Memory B cell (primary cell): Measurements from ENCODE around the gene TAF13.
"Not testable (repeated sequence)": the region's sequence is repeated elsewhere in the genome, so short reads cannot be mapped to it uniquely, and the experiment has no call there.

ENCODE experiments used
- ATAC-seq: fragments of 150-1000 bp; cut with Tn5 transposase; 2 replicates; pipeline ENCODE4 v1.10.0; 2021; ENCODE audit warnings: low read depth, mild to moderate bottlenecking, moderate library complexity
- DNase-seq, 2 donors: peaks; one replicate each; pipeline ENCODE4 v3.0.0; 2022; ENCODE audit warnings: low spot score in 2 of 2
- H3K27ac Mint-ChIP-seq: one replicate; pipeline ENCODE4 v1.8.0; 2022; ENCODE audit warnings: mild to moderate bottlenecking, moderate library complexity, mixed read lengths
- H3K27me3 Mint-ChIP-seq: one replicate; pipeline ENCODE4 v1.8.0; 2022; ENCODE audit warnings: mixed read lengths
- H3K36me3 Mint-ChIP-seq: one replicate; pipeline ENCODE4 v1.8.0; 2022; ENCODE audit warnings: mild to moderate bottlenecking, mixed read lengths
- H3K4me1 Mint-ChIP-seq: one replicate; pipeline ENCODE4 v1.8.0; 2022; ENCODE audit warnings: mixed read lengths
- H3K4me3 Mint-ChIP-seq: one replicate; pipeline ENCODE4 v1.8.0; 2022; ENCODE audit warnings: mild to moderate bottlenecking, moderate library complexity, mixed read lengths
- H3K9me3 Mint-ChIP-seq: one replicate; pipeline ENCODE4 v1.8.0; 2022; ENCODE audit warnings: mixed read lengths

The TAF13 gene

GRCh38 chr1:109046671-109047070 lies 29.1 kb downstream of the TAF13 start:
- H3K27ac Mint-ChIP-seq, result no peak overlapping the region
- H3K9me3 Mint-ChIP-seq, result no peaks in the 10 kb centered on the region
- ATAC-seq, result no peak
- H3K4me3 Mint-ChIP-seq, result no peak overlapping the region
- H3K27me3 Mint-ChIP-seq, result no peaks in the 10 kb centered on the region
- no peaks in the 10 kb centered on the region for H3K36me3 Mint-ChIP-seq
- no peak for DNase-seq
- peaks cover 6% of the 10 kb centered on the region for H3K4me1 Mint-ChIP-seq

GRCh38 chr1:109045595-109045994 lies 30.2 kb downstream of the TAF13 start:
- no peaks in the 10 kb centered on the region for H3K9me3 Mint-ChIP-seq
- ATAC-seq (no peak), DNase-seq (no peak)
- H3K27ac Mint-ChIP-seq, result no peak overlapping the region
- no peaks in the 10 kb centered on the region for H3K36me3 Mint-ChIP-seq
- H3K27me3 Mint-ChIP-seq, result no peaks in the 10 kb centered on the region
- H3K4me1 Mint-ChIP-seq, result peaks cover 9% of the 10 kb centered on the region
- H3K4me3 Mint-ChIP-seq, result no peak overlapping the region

GRCh38 chr1:109041621-109042468 lies 34.0 kb downstream of the TAF13 start, which contains the start of gene WDR47:
Gene WDR47 (minus strand): TSS chr1:109042102. CDS start chr1:109023512, 18,590 bp downstream.
- Mint-ChIP-seq H3K4me1 (peaks cover 16% of the 10 kb centered on the region), H3K36me3 (no peaks in the 10 kb centered on the region), H3K27me3 (no peaks in the 10 kb centered on the region), H3K27ac (peak within 1 kb of the TSS; percentile 90), H3K4me3 (peak within 1 kb of the TSS; percentile 96), H3K9me3 (no peaks in the 10 kb centered on the region)
- DNase-seq (peak; percentile 93 to 95), ATAC-seq (peak; percentile 95)

- ATAC-seq (peak; percentile 3), DNase-seq (peak in 1 of 2 donors; percentile 21)
- H3K27ac Mint-ChIP-seq, result peak overlapping the region; percentile 90
- peak overlapping the region; percentile 96 for H3K4me3 Mint-ChIP-seq
- no peaks in the 10 kb centered on the region for H3K9me3 Mint-ChIP-seq
- H3K4me1 Mint-ChIP-seq, result peaks cover 16% of the 10 kb centered on the region
- no peaks in the 10 kb centered on the region for H3K36me3 Mint-ChIP-seq
- no peaks in the 10 kb centered on the region for H3K27me3 Mint-ChIP-seq
Observed at GRCh38 chr1:109040989-109041620, 34.7 kb downstream of the TAF13 start.

- peaks cover 16% of the 10 kb centered on the region for H3K4me1 Mint-ChIP-seq
- no peaks in the 10 kb centered on the region for H3K27me3 Mint-ChIP-seq
Observed at GRCh38 chr1:109040627-109040988, 35.2 kb downstream of the TAF13 start.

GRCh38 chr1:109034382-109034781 lies 41.4 kb downstream of the TAF13 start:
- Mint-ChIP-seq H3K36me3 (no peaks in the 10 kb centered on the region), H3K27me3 (no peaks in the 10 kb centered on the region), H3K4me3 (no peak overlapping the region), H3K27ac (no peak overlapping the region), H3K4me1 (peaks cover 2% of the 10 kb centered on the region), H3K9me3 (no peaks in the 10 kb centered on the region)
- no peak for ATAC-seq
- no peak for DNase-seq

More at GRCh38 chr1:109040627-109040988, 35.2 kb downstream of the TAF13 start:
- ATAC-seq, result no peak
- no peak for DNase-seq
- peak overlapping the region; percentile 96 for H3K4me3 Mint-ChIP-seq
- no peaks in the 10 kb centered on the region for H3K36me3 Mint-ChIP-seq
- no peaks in the 10 kb centered on the region for H3K9me3 Mint-ChIP-seq
- H3K27ac Mint-ChIP-seq, result peak overlapping the region; percentile 90

GRCh38 chr1:109029493-109029892 lies 46.3 kb downstream of the TAF13 start:
- DNase-seq, H3K9me3 Mint-ChIP-seq, H3K4me1 Mint-ChIP-seq, H3K36me3 Mint-ChIP-seq, ATAC-seq, H3K4me3 Mint-ChIP-seq, H3K27ac Mint-ChIP-seq, H3K27me3 Mint-ChIP-seq: not testable (repeated sequence)

- Mint-ChIP-seq H3K4me3 (no peak overlapping the region), H3K4me1 (no peaks in the 10 kb centered on the region), H3K27ac (no peak overlapping the region), H3K9me3 (no peaks in the 10 kb centered on the region), H3K27me3 (no peaks in the 10 kb centered on the region), H3K36me3 (peaks cover 1% of the 10 kb centered on the region)
- DNase-seq, result no peak
- ATAC-seq, result no peak
Observed at GRCh38 chr1:109027841-109028240, 48.0 kb downstream of the TAF13 start.

- Mint-ChIP-seq H3K9me3 (no peaks in the 10 kb centered on the region), H3K4me3 (no peak overlapping the region), H3K27me3 (no peaks in the 10 kb centered on the region), H3K27ac (no peak overlapping the region), H3K36me3 (peaks cover 6% of the 10 kb centered on the region), H3K4me1 (no peaks in the 10 kb centered on the region)
- DNase-seq (no peak), ATAC-seq (no peak)
Observed at GRCh38 chr1:109025694-109026093, 50.1 kb downstream of the TAF13 start.

GRCh38 chr1:109024646-109025045 lies 51.2 kb downstream of the TAF13 start:
- H3K9me3 Mint-ChIP-seq, result no peaks in the 10 kb centered on the region
- H3K4me1 Mint-ChIP-seq, result no peaks in the 10 kb centered on the region
- H3K4me3 Mint-ChIP-seq, result no peak overlapping the region
- no peaks in the 10 kb centered on the region for H3K27me3 Mint-ChIP-seq
- ATAC-seq (no peak), DNase-seq (no peak)
- H3K36me3 Mint-ChIP-seq, result peaks cover 7% of the 10 kb centered on the region
- no peak overlapping the region for H3K27ac Mint-ChIP-seq

GRCh38 chr1:109020693-109021257 lies 55.0 kb downstream of the TAF13 start:
- Mint-ChIP-seq H3K9me3 (peaks cover 1% of the 10 kb centered on the region), H3K36me3 (peaks cover 25% of the 10 kb centered on the region)

GRCh38 chr1:109017719-109018118 lies 58.1 kb downstream of the TAF13 start:
- not testable (repeated sequence) for H3K27me3 Mint-ChIP-seq, ATAC-seq, H3K4me1 Mint-ChIP-seq, DNase-seq, H3K4me3 Mint-ChIP-seq, H3K9me3 Mint-ChIP-seq, H3K27ac Mint-ChIP-seq
- H3K36me3 Mint-ChIP-seq, result peaks cover 32% of the 10 kb centered on the region

More at GRCh38 chr1:109020693-109021257, 55.0 kb downstream of the TAF13 start:
- Mint-ChIP-seq H3K4me1 (no peaks in the 10 kb centered on the region), H3K27me3 (no peaks in the 10 kb centered on the region), H3K4me3 (no peak overlapping the region), H3K27ac (no peak overlapping the region)
- no peak for DNase-seq
- no peak for ATAC-seq

GRCh38 chr1:109017134-109017533 lies 58.7 kb downstream of the TAF13 start:
- no peaks in the 10 kb centered on the region for H3K4me1 Mint-ChIP-seq
- peaks cover 29% of the 10 kb centered on the region for H3K36me3 Mint-ChIP-seq
- H3K4me3 Mint-ChIP-seq, result no peak overlapping the region
- peaks cover 1% of the 10 kb centered on the region for H3K9me3 Mint-ChIP-seq
- no peak overlapping the region for H3K27ac Mint-ChIP-seq
- H3K27me3 Mint-ChIP-seq, result no peaks in the 10 kb centered on the region
- DNase-seq (no peak), ATAC-seq (no peak)
